Melanocyte of skin (primary cell): ENCODE results near the gene FOXL2. TPM values are rescaled to one million over a fixed set of nuclear protein-coding genes. Genes with fewer than 3 reads are reported as not detected.

Experiments
- total RNA-seq, 2 donors: library from RNA; depleted of rRNA; stranded (reverse); fragments of >200 nt; gene quantifications; 2 replicates each; pipeline ENCODE4 v1.2.3, GENCODE V29; 2012

The FOXL2 gene
- under 1 TPM in 1 of 2 donors, not detected in 1; under 0.01 TPM for total RNA-seq

GRCh38 chr3:138946663-138947494 lies at the start of gene FOXL2, which contains the start of gene FOXL2NB:
Gene FOXL2, minus strand, starts transcription at chr3:138947137. Its CDS starts 415 bp downstream, at chr3:138946722.
Gene FOXL2NB, plus strand, starts transcription at chr3:138947217. Its CDS starts 148 bp downstream, at chr3:138947365.

Other genes starting within 250 kb of the FOXL2 start
- 10 to 100 TPM; 26.5 to 39.0 TPM for gene PIK3CB, start 112.2 kb downstream of the FOXL2 start, total RNA-seq
- gene FOXL2NB, start 80 bp upstream of the FOXL2 start, total RNA-seq: under 1 TPM in 1 of 2 donors, not detected in 1; under 0.01 TPM
- gene PRR23A, start 59.1 kb upstream of the FOXL2 start, total RNA-seq: not detected
- gene PRR23B, start 73.8 kb upstream of the FOXL2 start, total RNA-seq: not detected
- gene PRR23C, start 97.8 kb upstream of the FOXL2 start, total RNA-seq: not detected